ENCODE measurements around the gene TLE2.

The TLE2 gene

DNA sequence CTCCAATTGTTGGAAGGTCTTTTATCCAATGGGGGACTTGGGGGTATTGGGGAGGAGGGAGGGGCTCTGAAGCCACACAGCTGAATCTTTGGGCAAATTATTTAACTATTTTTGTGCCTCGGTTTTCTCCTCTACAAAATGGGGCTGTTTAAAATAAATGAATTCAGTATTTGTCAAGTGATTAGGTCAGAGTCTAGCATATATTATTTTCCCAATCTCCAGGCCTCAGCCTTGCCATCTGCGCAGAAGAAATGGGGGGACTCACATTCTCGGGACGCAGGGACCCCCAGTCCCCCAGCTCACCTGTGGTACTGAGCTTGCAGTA is 31.7 kb upstream of the TLE2 start:
- no peak for TF ChIP-seq NFIC (IDR thresholded peaks at IDR 0.05)
- TF ChIP-seq ZBTB7A (IDR thresholded peaks at IDR 0.05; ENCODE audit: low read depth), result no peak
- TF ChIP-seq, protein P1, sequence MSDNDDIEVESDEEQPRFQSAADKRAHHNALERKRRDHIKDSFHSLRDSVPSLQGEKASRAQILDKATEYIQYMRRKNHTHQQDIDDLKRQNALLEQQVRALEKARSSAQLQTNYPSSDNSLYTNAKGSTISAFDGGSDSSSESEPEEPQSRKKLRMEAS (IDR thresholded peaks at IDR 0.05), result no peak
- TF ChIP-seq EGR1 (IDR thresholded peaks at IDR 0.05), result no peak
- TF ChIP-seq, protein P2, sequence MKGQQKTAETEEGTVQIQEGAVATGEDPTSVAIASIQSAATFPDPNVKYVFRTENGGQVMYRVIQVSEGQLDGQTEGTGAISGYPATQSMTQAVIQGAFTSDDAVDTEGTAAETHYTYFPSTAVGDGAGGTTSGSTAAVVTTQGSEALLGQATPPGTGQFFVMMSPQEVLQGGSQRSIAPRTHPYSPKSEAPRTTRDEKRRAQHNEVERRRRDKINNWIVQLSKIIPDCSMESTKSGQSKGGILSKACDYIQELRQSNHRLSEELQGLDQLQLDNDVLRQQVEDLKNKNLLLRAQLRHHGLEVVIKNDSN (IDR thresholded peaks at IDR 0.05), result no peak
- TF ChIP-seq, protein P3, sequence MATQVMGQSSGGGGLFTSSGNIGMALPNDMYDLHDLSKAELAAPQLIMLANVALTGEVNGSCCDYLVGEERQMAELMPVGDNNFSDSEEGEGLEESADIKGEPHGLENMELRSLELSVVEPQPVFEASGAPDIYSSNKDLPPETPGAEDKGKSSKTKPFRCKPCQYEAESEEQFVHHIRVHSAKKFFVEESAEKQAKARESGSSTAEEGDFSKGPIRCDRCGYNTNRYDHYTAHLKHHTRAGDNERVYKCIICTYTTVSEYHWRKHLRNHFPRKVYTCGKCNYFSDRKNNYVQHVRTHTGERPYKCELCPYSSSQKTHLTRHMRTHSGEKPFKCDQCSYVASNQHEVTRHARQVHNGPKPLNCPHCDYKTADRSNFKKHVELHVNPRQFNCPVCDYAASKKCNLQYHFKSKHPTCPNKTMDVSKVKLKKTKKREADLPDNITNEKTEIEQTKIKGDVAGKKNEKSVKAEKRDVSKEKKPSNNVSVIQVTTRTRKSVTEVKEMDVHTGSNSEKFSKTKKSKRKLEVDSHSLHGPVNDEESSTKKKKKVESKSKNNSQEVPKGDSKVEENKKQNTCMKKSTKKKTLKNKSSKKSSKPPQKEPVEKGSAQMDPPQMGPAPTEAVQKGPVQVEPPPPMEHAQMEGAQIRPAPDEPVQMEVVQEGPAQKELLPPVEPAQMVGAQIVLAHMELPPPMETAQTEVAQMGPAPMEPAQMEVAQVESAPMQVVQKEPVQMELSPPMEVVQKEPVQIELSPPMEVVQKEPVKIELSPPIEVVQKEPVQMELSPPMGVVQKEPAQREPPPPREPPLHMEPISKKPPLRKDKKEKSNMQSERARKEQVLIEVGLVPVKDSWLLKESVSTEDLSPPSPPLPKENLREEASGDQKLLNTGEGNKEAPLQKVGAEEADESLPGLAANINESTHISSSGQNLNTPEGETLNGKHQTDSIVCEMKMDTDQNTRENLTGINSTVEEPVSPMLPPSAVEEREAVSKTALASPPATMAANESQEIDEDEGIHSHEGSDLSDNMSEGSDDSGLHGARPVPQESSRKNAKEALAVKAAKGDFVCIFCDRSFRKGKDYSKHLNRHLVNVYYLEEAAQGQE (IDR thresholded peaks at IDR 0.05; ENCODE audit: low read depth), result no peak
- no peak for TF ChIP-seq EP300 (IDR thresholded peaks at IDR 0.05; ENCODE audit: borderline replicate concordance)

DNA sequence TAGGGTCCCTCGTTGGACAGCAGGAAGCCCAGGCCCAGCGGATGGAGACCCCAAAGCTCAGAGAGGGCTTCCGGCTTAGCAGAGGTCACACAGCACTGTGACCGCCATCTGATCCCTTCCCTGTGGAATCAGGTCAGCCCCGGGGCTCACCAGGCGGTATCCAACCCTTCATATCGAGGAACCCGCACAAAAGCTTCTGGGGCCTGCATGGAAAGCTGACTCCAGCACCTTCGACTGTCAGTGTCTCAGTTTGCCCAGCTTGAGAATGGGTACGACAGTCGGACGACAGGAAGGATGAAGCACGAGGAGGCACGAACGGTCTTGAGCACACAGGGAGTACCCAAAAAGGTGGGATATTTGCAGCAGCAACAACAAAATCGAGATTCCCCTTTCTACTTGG is 30.6 kb upstream of the TLE2 start:
- TF ChIP-seq YY1 (IDR thresholded peaks at IDR 0.05; ENCODE audit: low read depth) (no peak), NFIC (IDR thresholded peaks at IDR 0.05) (no peak), EGR1 (IDR thresholded peaks at IDR 0.05) (no peak)
- TF ChIP-seq, protein P1 (IDR thresholded peaks at IDR 0.05), result no peak
- TF ChIP-seq, protein P2 (IDR thresholded peaks at IDR 0.05), result no peak

DNA sequence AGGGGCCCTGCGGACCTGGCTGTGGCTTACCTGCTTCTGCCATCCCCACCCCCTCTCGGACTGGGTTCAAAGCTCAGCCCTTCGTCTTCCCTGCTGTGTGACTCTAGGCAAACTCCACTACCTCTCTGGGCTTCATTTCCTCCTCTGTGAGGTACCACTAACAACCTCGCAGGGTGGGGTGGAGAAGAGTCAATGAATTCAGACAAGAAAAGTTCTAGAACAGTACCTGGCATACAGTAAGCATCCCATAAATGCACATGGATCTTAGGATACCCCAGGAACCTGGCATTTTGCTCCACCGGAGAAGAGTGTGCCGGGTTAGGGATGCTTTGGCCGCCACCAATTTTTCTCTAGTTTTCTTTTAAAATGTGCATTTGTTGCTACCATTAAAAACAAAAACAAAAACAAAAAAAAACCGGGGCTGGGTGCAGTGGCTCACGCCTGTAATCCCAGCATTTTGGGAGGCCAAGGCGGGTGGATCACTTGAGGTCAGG is 29.8 kb upstream of the TLE2 start:
- TF ChIP-seq ZBTB7A (IDR thresholded peaks at IDR 0.05; ENCODE audit: low read depth) (no peak), CREB1 (IDR thresholded peaks at IDR 0.05; ENCODE audit: low read depth) (no peak), TAF1 (IDR thresholded peaks at IDR 0.05; ENCODE audit: low read depth) (no peak), EGR1 (IDR thresholded peaks at IDR 0.05) (no peak), EP300 (IDR thresholded peaks at IDR 0.05; ENCODE audit: borderline replicate concordance) (no peak), NFIC (IDR thresholded peaks at IDR 0.05) (no peak), CEBPB (IDR thresholded peaks at IDR 0.05) (no peak), YY1 (IDR thresholded peaks at IDR 0.05; ENCODE audit: low read depth) (no peak), TEAD4 (IDR thresholded peaks at IDR 0.05) (no peak)
- TF ChIP-seq, protein P2 (IDR thresholded peaks at IDR 0.05), result no peak
- TF ChIP-seq, protein P3 (IDR thresholded peaks at IDR 0.05; ENCODE audit: low read depth), result no peak
- TF ChIP-seq, protein P1 (IDR thresholded peaks at IDR 0.05), result no peak

DNA sequence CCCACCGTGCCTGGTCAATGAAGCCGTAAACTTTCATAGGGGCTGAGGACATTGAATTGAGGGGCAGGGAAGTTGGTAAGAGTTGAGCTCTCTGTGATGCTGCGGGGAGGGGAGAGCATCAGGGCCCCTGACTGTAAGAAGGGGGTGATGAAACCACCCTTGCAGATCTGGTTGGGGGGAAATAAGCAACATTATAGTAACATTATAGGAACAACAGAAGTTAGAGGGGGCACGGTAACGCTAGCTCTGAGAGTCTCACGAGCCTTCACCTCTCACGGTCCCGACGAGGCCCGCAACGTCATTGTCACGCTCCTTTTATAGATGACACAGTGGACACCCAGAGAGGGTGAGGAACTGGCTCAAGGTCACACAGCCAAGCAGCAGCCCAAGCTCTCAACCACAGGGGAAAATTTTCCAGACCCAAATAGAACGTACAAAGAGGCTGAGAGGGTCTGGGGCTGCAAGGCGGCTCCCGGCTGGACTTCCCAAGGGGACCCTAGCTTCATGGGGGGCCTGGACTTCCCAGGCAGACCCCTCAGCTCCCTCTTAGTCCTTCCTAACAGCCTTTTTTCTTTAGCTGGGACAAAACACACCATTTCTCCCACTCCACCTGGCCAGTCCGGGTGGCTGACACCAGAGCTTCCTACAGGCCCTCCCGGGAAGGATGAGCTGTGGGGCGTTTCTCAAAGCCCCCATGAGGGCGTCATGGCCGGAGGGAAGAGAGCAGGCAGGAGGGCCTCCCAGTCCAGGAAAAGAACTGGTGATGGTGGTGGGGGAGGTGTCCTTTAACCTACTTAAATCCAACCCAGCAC is 29.1 kb upstream of the TLE2 start:
- TF ChIP-seq TEAD4 (IDR thresholded peaks at IDR 0.05) (no peak), ZBTB7A (IDR thresholded peaks at IDR 0.05; ENCODE audit: low read depth) (no peak), CREB1 (IDR thresholded peaks at IDR 0.05; ENCODE audit: low read depth) (no peak), TCF12 (IDR thresholded peaks at IDR 0.05; ENCODE audit: low read depth) (no peak), NFIC (IDR thresholded peaks at IDR 0.05) (no peak), EP300 (IDR thresholded peaks at IDR 0.05; ENCODE audit: borderline replicate concordance) (no peak), FOXM1 (IDR thresholded peaks at IDR 0.05; ENCODE audit: borderline replicate concordance, low read depth) (no peak), TAF1 (IDR thresholded peaks at IDR 0.05; ENCODE audit: low read depth) (no peak), EGR1 (IDR thresholded peaks at IDR 0.05) (no peak), CEBPB (IDR thresholded peaks at IDR 0.05) (no peak), RAD21 (IDR thresholded peaks at IDR 0.05; ENCODE audit: low read depth) (no peak), YY1 (IDR thresholded peaks at IDR 0.05; ENCODE audit: low read depth) (no peak)
- TF ChIP-seq, protein P1 (IDR thresholded peaks at IDR 0.05), result no peak
- TF ChIP-seq, protein P2 (IDR thresholded peaks at IDR 0.05), result no peak
- TF ChIP-seq, protein P3 (IDR thresholded peaks at IDR 0.05; ENCODE audit: low read depth), result no peak

All from Ishikawa (cell line).